Endodermal cell (in vitro differentiated cells): ENCODE results near the gene CRB2. TPM values are rescaled to one million over a fixed set of nuclear protein-coding genes. Genes with fewer than 3 reads are reported as not detected.

Experiments used
- DNase-seq: peaks from one replicate; pipeline ENCODE4 v3.0.0-alpha.2; 2017
- H3K27ac ChIP-seq: 2 replicates; pipeline ENCODE4 v1.5.1; 2013; ENCODE audit warnings: mild to moderate bottlenecking, low read depth, low read length, moderate library complexity
- H3K27me3 ChIP-seq: 2 replicates; pipeline ENCODE4 v1.6.1; 2013; ENCODE audit warnings: mild to moderate bottlenecking, low read length, moderate library complexity; ENCODE audit not compliant: insufficient read depth, control insufficient read depth, poor library complexity, severe bottlenecking
- H3K36me3 ChIP-seq: 2 replicates; pipeline ENCODE4 v1.7.0; 2013; ENCODE audit warnings: mild to moderate bottlenecking, low read length, moderate library complexity; ENCODE audit not compliant: control insufficient read depth, insufficient read depth
- H3K4me1 ChIP-seq: one replicate; pipeline ENCODE4 v1.7.0; 2013; ENCODE audit warnings: low read length; ENCODE audit not compliant: control insufficient read depth, insufficient read depth
- H3K4me3 ChIP-seq: 2 replicates; pipeline ENCODE4 v1.5.1; 2013; ENCODE audit warnings: mild to moderate bottlenecking, low read length, moderate library complexity
- H3K9ac ChIP-seq: 2 replicates; pipeline ENCODE4 v1.6.1; 2013; ENCODE audit warnings: mild to moderate bottlenecking, low read length, moderate library complexity; ENCODE audit not compliant: poor library complexity, severe bottlenecking; ENCODE audit errors: extremely low read depth
- H3K9me3 ChIP-seq: 2 replicates; pipeline ENCODE4 v1.6.1; 2013; ENCODE audit warnings: mild to moderate bottlenecking, low read length, moderate library complexity; ENCODE audit not compliant: control insufficient read depth
- H3K27ac Mint-ChIP-seq: 2 replicates; pipeline ENCODE4 v1.8.0; 2020; ENCODE audit warnings: mixed read lengths
- H3K27me3 Mint-ChIP-seq: 2 replicates; pipeline ENCODE4 v1.8.0; 2021; ENCODE audit warnings: mild to moderate bottlenecking, mixed read lengths; ENCODE audit not compliant: insufficient read depth
- H3K36me3 Mint-ChIP-seq: 2 replicates; pipeline ENCODE4 v1.8.0; 2020; ENCODE audit warnings: low read depth, mixed read lengths
- H3K4me1 Mint-ChIP-seq: 2 replicates; pipeline ENCODE4 v1.8.0; 2020; ENCODE audit warnings: mixed read lengths
- H3K4me3 Mint-ChIP-seq: 2 replicates; pipeline ENCODE4 v1.8.0; 2020; ENCODE audit warnings: mild to moderate bottlenecking, moderate library complexity, mixed read lengths
- H3K9me3 Mint-ChIP-seq: 2 replicates; pipeline ENCODE4 v1.8.0; 2020; ENCODE audit warnings: mild to moderate bottlenecking, mixed read lengths
- CTCF ChIP-seq: fragments of 200-600 bp; sonication (generic); conservative IDR thresholded peaks from 2 replicates; pipeline ENCODE4 v1.5.0; 2021; ENCODE audit warnings: antibody characterized with exemption, mild to moderate bottlenecking
- WGBS, 2 experiments: methylation state at CpG; one replicate each; pipeline versions ENCODE4 v1.1.5 to v1.1.7; 2013; ENCODE audit warnings: missing lambda C conversion rate in 2 of 2, mixed read lengths in 1 of 2; ENCODE audit not compliant: insufficient coverage in 1 of 2, insufficient read length in 1 of 2; 5-methylcytosine and 5-hydroxymethylcytosine counted together
- total RNA-seq, 2 donors: library from RNA; stranded (reverse); fragmentation: NEBNext Ultra II Directional in 1 of 2; extraction: Animal tissue kit (Norgen Biotek cat#: 25700) in 1 of 2; gene quantifications; 2 replicates in 1 of 2; 3 replicates in 1 of 2; pipeline ENCODE4 v1.2.1, GENCODE V29; 2021

CRB2 gene
- total RNA-seq, 2 donors from 2014 or later = 0.75 to 2.0 TPM

GRCh38 chr9:123368536-123369153, 12.6 kb downstream of the CRB2 start:
- H3K9me3 ChIP-seq = no peaks in the 10 kb centered on the region
- no peak overlapping the region for H3K4me3 Mint-ChIP-seq
- H3K4me1 Mint-ChIP-seq = peaks cover 4% of the 10 kb centered on the region
- no peak overlapping the region for H3K27ac ChIP-seq
- H3K27me3 Mint-ChIP-seq = peaks cover 68% of the 10 kb centered on the region
- H3K9me3 Mint-ChIP-seq = no peaks in the 10 kb centered on the region
- TF ChIP-seq CTCF = no peak
- no peaks in the 10 kb centered on the region for H3K36me3 Mint-ChIP-seq
- H3K36me3 ChIP-seq = no peaks in the 10 kb centered on the region
- no peak overlapping the region for H3K9ac ChIP-seq
- 86% methylated on average over 1 to 6 of the region's 6 CpGs for WGBS, 2 experiments
- H3K4me1 ChIP-seq = no peaks in the 10 kb centered on the region
- no peak for DNase-seq
- peaks cover 23% of the 10 kb centered on the region for H3K27me3 ChIP-seq
- H3K4me3 ChIP-seq = no peak overlapping the region
- H3K27ac Mint-ChIP-seq = no peak overlapping the region

- Mint-ChIP-seq H3K27me3 (peaks cover 68% of the 10 kb centered on the region), H3K9me3 (no peaks in the 10 kb centered on the region), H3K27ac (no peak overlapping the region), H3K36me3 (no peaks in the 10 kb centered on the region), H3K4me1 (peaks cover 9% of the 10 kb centered on the region), H3K4me3 (no peak overlapping the region)
- DNase-seq = no peak
- no peak for TF ChIP-seq CTCF
- WGBS, 2 experiments = 80 to 97% methylated on average over 3 of the region's 3 CpGs
- Histone ChIP-seq H3K9me3 (no peaks in the 10 kb centered on the region), H3K4me3 (no peak overlapping the region), H3K9ac (no peak overlapping the region), H3K27ac (no peak overlapping the region), H3K36me3 (no peaks in the 10 kb centered on the region), H3K27me3 (peaks cover 30% of the 10 kb centered on the region), H3K4me1 (peaks cover 4% of the 10 kb centered on the region)
Observed at GRCh38 chr9:123369296-123369695, 13.3 kb downstream of the CRB2 start.

GRCh38 chr9:123370108-123370507, 14.1 kb downstream of the CRB2 start:
- Mint-ChIP-seq H3K4me3 (no peak overlapping the region), H3K4me1 (peaks cover 9% of the 10 kb centered on the region), H3K9me3 (no peaks in the 10 kb centered on the region), H3K27me3 (peaks cover 75% of the 10 kb centered on the region), H3K27ac (no peak overlapping the region), H3K36me3 (no peaks in the 10 kb centered on the region)
- Histone ChIP-seq H3K9me3 (no peaks in the 10 kb centered on the region), H3K4me3 (no peak overlapping the region), H3K4me1 (peaks cover 7% of the 10 kb centered on the region), H3K27ac (no peak overlapping the region), H3K36me3 (no peaks in the 10 kb centered on the region), H3K27me3 (peaks cover 36% of the 10 kb centered on the region), H3K9ac (no peak overlapping the region)
- 92 to 95% methylated on average over 11 to 13 of the region's 13 CpGs for WGBS, 2 experiments
- DNase-seq = no peak
- TF ChIP-seq CTCF = no peak
